A673 (cell line): ENCODE results near the gene CCDC89. TPM values are rescaled to one million over a fixed set of nuclear protein-coding genes. Genes with fewer than 3 reads are reported as not detected.

Source experiments
- BruUV-seq: library from RNA; stranded (reverse); fragments of 400-500 nt; replicated peaks from 2 replicates; lab custom pipeline; 2021; lab: Mats Ljungman, UMichigan
- CTCF ChIA-PET: fragments of 300-600 bp; sonication (Branson Sonifier 250); formaldehyde crosslinking; loops from one replicate; lab custom pipeline; 2022; ENCODE audit warnings: antibody characterized with exemption; lab: Charles Lee
- POLR2A ChIA-PET: fragments of 300-600 bp; sonication (Branson Sonifier 250); formaldehyde crosslinking; loops from one replicate; lab custom pipeline; 2022; ENCODE audit warnings: antibody characterized with exemption; ENCODE audit not compliant: low non-redundant PET; lab: Charles Lee
- DNase-seq: peaks from one replicate; pipeline ENCODE4 v3.0.0-alpha.2; 2015; ENCODE audit warnings: low spot score
- H3K27ac ChIP-seq: fragments of 200-600 bp; sonication (generic); 2 replicates; pipeline ENCODE4 v1.5.1; 2016; ENCODE audit warnings: mixed run types, low read depth, mild to moderate bottlenecking, mixed read lengths, antibody characterized with exemption, low read length; ENCODE audit not compliant: poor library complexity, severe bottlenecking
- H3K27me3 ChIP-seq: fragments of 200-600 bp; sonication (generic); replicated peaks from 2 replicates; pipeline ENCODE4 v1.6.1; 2017; ENCODE audit warnings: mixed run types, low read depth, mild to moderate bottlenecking, mixed read lengths, antibody characterized with exemption, low read length; ENCODE audit not compliant: insufficient read depth, poor library complexity
- H3K36me3 ChIP-seq: fragments of 200-600 bp; sonication (generic); 2 replicates; pipeline ENCODE4 v1.6.1; 2016; ENCODE audit warnings: mixed run types, mild to moderate bottlenecking, mixed read lengths, antibody characterized with exemption, low read length; ENCODE audit not compliant: insufficient read depth, poor library complexity, severe bottlenecking
- H3K4me1 ChIP-seq: fragments of 200-600 bp; sonication (generic); 2 replicates; pipeline ENCODE4 v1.6.1; 2017; ENCODE audit warnings: mixed run types, mild to moderate bottlenecking, mixed read lengths, antibody characterized with exemption, low read length; ENCODE audit not compliant: insufficient read depth, poor library complexity, severe bottlenecking
- H3K4me3 ChIP-seq: fragments of 200-600 bp; sonication (generic); 2 replicates; pipeline ENCODE4 v1.5.1; 2016; ENCODE audit warnings: low read depth, mixed run types, mild to moderate bottlenecking, mixed read lengths, low read length; ENCODE audit not compliant: poor library complexity, severe bottlenecking
- H3K9me3 ChIP-seq: fragments of 200-600 bp; sonication (generic); 2 replicates; pipeline ENCODE4 v1.6.1; 2016; ENCODE audit warnings: mixed run types, low read depth, mild to moderate bottlenecking, mixed read lengths, antibody characterized with exemption, low read length; ENCODE audit not compliant: poor library complexity, severe bottlenecking
- EZH2 ChIP-seq: fragments of 200-600 bp; sonication (generic); IDR thresholded peaks from 2 replicates; pipeline ENCODE4 v1.6.1; 2017; ENCODE audit warnings: borderline replicate concordance, low read depth, mild to moderate bottlenecking, mixed read lengths, antibody characterized with exemption, low read length; ENCODE audit not compliant: poor library complexity, severe bottlenecking
- intact Hi-C: fragments of 100-400 bp; cut with micrococcal nuclease; formaldehyde crosslinking; loops from one replicate; pipeline ENCODE4 v1.10.0; 2022; ENCODE audit not compliant: unreplicated experiment
- total RNA-seq: library from RNA; stranded (reverse); gene quantifications from 2 replicates; pipeline ENCODE4 v1.2.3, GENCODE V29; 2021
- TF ChIP-seq, protein P1 (sequence below): fragments of 300-800, 200-600 bp; sonication (generic); conservative IDR thresholded peaks from 2 replicates; pipeline ENCODE4 v1.5.1; 2017; ENCODE audit warnings: low read depth, mild to moderate bottlenecking, antibody characterized with exemption, low read length, moderate library complexity, mixed read lengths

CCDC89 gene
- total RNA-seq, 1 experiment from 2014 or later, result 0.41 TPM

GRCh38 chr11:85643191-85643614 is 42.8 kb downstream of the CCDC89 start:
- H3K9me3 ChIP-seq, result no peaks in the 10 kb centered on the region
- peaks cover 9% of the 10 kb centered on the region for H3K27me3 ChIP-seq
- no TSS peak for BruUV-seq
- ChIA-PET CTCF (no interaction called here), POLR2A (no interaction called here)
- H3K36me3 ChIP-seq, result no peaks in the 10 kb centered on the region
- TF ChIP-seq, protein P1, sequence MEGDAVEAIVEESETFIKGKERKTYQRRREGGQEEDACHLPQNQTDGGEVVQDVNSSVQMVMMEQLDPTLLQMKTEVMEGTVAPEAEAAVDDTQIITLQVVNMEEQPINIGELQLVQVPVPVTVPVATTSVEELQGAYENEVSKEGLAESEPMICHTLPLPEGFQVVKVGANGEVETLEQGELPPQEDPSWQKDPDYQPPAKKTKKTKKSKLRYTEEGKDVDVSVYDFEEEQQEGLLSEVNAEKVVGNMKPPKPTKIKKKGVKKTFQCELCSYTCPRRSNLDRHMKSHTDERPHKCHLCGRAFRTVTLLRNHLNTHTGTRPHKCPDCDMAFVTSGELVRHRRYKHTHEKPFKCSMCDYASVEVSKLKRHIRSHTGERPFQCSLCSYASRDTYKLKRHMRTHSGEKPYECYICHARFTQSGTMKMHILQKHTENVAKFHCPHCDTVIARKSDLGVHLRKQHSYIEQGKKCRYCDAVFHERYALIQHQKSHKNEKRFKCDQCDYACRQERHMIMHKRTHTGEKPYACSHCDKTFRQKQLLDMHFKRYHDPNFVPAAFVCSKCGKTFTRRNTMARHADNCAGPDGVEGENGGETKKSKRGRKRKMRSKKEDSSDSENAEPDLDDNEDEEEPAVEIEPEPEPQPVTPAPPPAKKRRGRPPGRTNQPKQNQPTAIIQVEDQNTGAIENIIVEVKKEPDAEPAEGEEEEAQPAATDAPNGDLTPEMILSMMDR, result no peak
- no peak for TF ChIP-seq EZH2
- no peak overlapping the region for H3K4me3 ChIP-seq
- H3K27ac ChIP-seq, result no peak overlapping the region
- peaks cover 15% of the 10 kb centered on the region for H3K4me1 ChIP-seq
- intact Hi-C loops, result no loop called here
- DNase-seq, result peak; percentile 51

- DNase-seq, result no peak
- H3K4me3 ChIP-seq, result no peak overlapping the region
- TF ChIP-seq EZH2, result no peak
- TF ChIP-seq, protein P1, result no peak
- H3K27me3 ChIP-seq, result no peaks in the 10 kb centered on the region
- peaks cover 2% of the 10 kb centered on the region for H3K4me1 ChIP-seq
- BruUV-seq, result no TSS peak
- no peaks in the 10 kb centered on the region for H3K9me3 ChIP-seq
- ChIA-PET CTCF (no interaction called here), POLR2A (no interaction called here)
- intact Hi-C loops, result no loop called here
- no peak overlapping the region for H3K27ac ChIP-seq
- H3K36me3 ChIP-seq, result peaks cover 26% of the 10 kb centered on the region
Observed at GRCh38 chr11:85634747-85635146, 51.2 kb downstream of the CCDC89 start.

Other genes with a start within 250 kb of the CCDC89 start
- 276 and 277 TPM in 2 replicates for gene DLG2, start 58.9 kb downstream of the CCDC89 start, total RNA-seq
- gene TMEM126B, start 57.6 kb downstream of the CCDC89 start, total RNA-seq, result 70.4 and 80.5 TPM in 2 replicates
- gene TMEM126A, start 38.2 kb downstream of the CCDC89 start, total RNA-seq, result 53.8 and 66.0 TPM in 2 replicates
- gene CREBZF, start 21.1 kb downstream of the CCDC89 start, total RNA-seq, result 74.1 and 76.6 TPM in 2 replicates
- 0.59 and 0.77 TPM in 2 replicates for gene SYTL2, start 124.9 kb upstream of the CCDC89 start, total RNA-seq
- not detected in 2 replicates for gene CCDC83, start 169.2 kb upstream of the CCDC89 start, total RNA-seq